ENCODE measurements around the gene CEP43. TPM values are rescaled to one million over a fixed set of nuclear protein-coding genes. Genes with fewer than 3 reads are reported as not detected.

CEP43 gene
- total and polyA plus RNA-seq, 10 of the 15 experiments (the other 5 are each of a cell fraction or from before 2014, with no cell fraction given): 7.7 to 49.9 (median 24.6) TPM

- TF ChIP-seq ATF2 (IDR thresholded peaks at IDR 0.05; ENCODE audit: low read length) (no peak), CEBPB (IDR thresholded peaks at IDR 0.05; ENCODE audit: borderline replicate concordance in 1 of 2, low read depth in 2 of 2, low read length in 2 of 2) (no peak), POLR2AphosphoS2 (IDR thresholded peaks at IDR 0.05; ENCODE audit: low read depth, low read length) (peak; percentile 78), EP300 (IDR thresholded peaks at IDR 0.05; ENCODE audit: borderline replicate concordance in 1 of 2, control insufficient read depth in 1 of 2, low read depth in 2 of 2, low read length in 2 of 2) (no peak), CHD2 (IDR thresholded peaks at IDR 0.05; ENCODE audit: borderline replicate concordance, low read depth, low read length) (peak; percentile 70), ETV6 (conservative IDR thresholded peaks at IDR 0.05 in 1 of 2, IDR thresholded peaks at IDR 0.05 in 1 of 2; ENCODE audit: borderline replicate concordance in 1 of 2, low read depth in 1 of 2) (peak in 1 of 2 experiments; percentile 93; a peak in 2 of 4 replicates), MTA2 (IDR thresholded peaks at IDR 0.05; ENCODE audit: low read depth) (peak; percentile 50), ZNF24 (IDR thresholded peaks at IDR 0.05) (no peak), SMAD1 (IDR thresholded peaks at IDR 0.05; ENCODE audit: low read depth, partially characterized antibody) (no peak), EZH2 (IDR thresholded peaks at IDR 0.05; ENCODE audit: borderline replicate concordance, control insufficient read depth, low read depth, low read length) (no peak), RUNX3 (IDR thresholded peaks at IDR 0.05; ENCODE audit: low read length) (peak; percentile 40), EED (IDR thresholded peaks at IDR 0.05; ENCODE audit: low read depth) (peak; percentile 41; the same call in 1 of the 2 replicates), PAX8 (IDR thresholded peaks at IDR 0.05) (no peak), MYB (IDR thresholded peaks at IDR 0.05; ENCODE audit: borderline replicate concordance, low read depth, low read length) (no peak), CHD4 (IDR thresholded peaks at IDR 0.05) (no peak), YY1 (IDR thresholded peaks at IDR 0.05; ENCODE audit: low read depth, low read length) (no peak), MTA3 (IDR thresholded peaks at IDR 0.05; ENCODE audit: borderline replicate concordance, low read length) (peak; percentile 9; the same call in 1 of the 2 replicates)
- TF ChIP-seq, protein P1, sequence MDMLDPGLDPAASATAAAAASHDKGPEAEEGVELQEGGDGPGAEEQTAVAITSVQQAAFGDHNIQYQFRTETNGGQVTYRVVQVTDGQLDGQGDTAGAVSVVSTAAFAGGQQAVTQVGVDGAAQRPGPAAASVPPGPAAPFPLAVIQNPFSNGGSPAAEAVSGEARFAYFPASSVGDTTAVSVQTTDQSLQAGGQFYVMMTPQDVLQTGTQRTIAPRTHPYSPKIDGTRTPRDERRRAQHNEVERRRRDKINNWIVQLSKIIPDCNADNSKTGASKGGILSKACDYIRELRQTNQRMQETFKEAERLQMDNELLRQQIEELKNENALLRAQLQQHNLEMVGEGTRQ (IDR thresholded peaks at IDR 0.05; ENCODE audit: borderline replicate concordance, low read depth, low read length): no peak
Observed at GRCh38 chr6:166958926-166959861, 40.0 kb upstream of the CEP43 start (continued).
